ENCODE measurements around the gene TRRAP. TPM values are rescaled to one million over a fixed set of nuclear protein-coding genes. Genes with fewer than 3 reads are reported as not detected.

TRRAP gene
- total RNA-seq, 2 experiments from 2014 or later = 44.3 to 48.7 TPM

DNA sequence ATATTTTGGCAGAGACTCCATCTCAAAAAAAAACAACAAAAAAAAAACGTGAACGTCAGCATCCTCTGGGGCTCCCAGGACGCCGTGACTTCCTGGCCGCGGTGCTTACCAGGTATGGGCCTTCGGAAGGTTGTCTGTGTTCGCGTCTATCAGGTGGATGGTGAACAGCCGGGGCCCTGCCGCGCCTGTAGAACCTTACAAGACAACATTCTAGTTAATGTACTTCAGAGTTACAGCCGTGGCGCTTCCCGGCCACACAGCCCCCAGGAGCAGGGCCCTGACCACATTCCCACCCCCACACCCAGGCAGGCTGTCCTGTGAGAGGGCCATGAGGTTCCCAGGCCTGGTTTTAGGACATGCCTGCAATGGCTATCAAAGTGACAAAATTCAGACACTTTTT is 154.6 kb downstream of the TRRAP start:
- Mint-ChIP-seq H3K36me3 (peaks cover 48% of the 10 kb centered on the region), H3K4me3 (no peak overlapping the region), H3K27me3 (no peaks in the 10 kb centered on the region), H3K9me3 (no peaks in the 10 kb centered on the region), H3K4me1 (ENCODE audit: low read depth) (no peaks in the 10 kb centered on the region), H3K27ac (no peak overlapping the region)
- intact Hi-C loops (cut with micrococcal nuclease) = no loop called here
- DNase-seq = no peak
- CTCF ChIA-PET = no interaction called here
- POLR2A ChIA-PET = no interaction called here

- peaks cover 50% of the 10 kb centered on the region for H3K36me3 Mint-ChIP-seq
- POLR2A ChIA-PET = no interaction called here
- H3K27ac Mint-ChIP-seq = no peak overlapping the region
These were observed 155.4 kb downstream of the TRRAP start for GRCh38 chr7:99033765-99034164.

GRCh38 chr7:99034932-99035722 is 156.8 kb downstream of the TRRAP start:
- Mint-ChIP-seq H3K27ac (no peak overlapping the region), H3K9me3 (no peaks in the 10 kb centered on the region), H3K4me1 (ENCODE audit: low read depth) (no peaks in the 10 kb centered on the region), H3K27me3 (no peaks in the 10 kb centered on the region), H3K36me3 (peaks cover 51% of the 10 kb centered on the region), H3K4me3 (no peak overlapping the region)
- POLR2A ChIA-PET = no interaction called here
- DNase-seq = no peak
- intact Hi-C loops (cut with micrococcal nuclease) = no loop called here
- CTCF ChIA-PET = interaction anchor here (0.7 kb wide), 1 partner anchor 425 kb away, joined by 3 read pairs; no protein-coding TSS in a partner anchor

More at GRCh38 chr7:99033765-99034164, 155.4 kb downstream of the TRRAP start:
- intact Hi-C loops (cut with micrococcal nuclease) = no loop called here
- no peak overlapping the region for H3K4me3 Mint-ChIP-seq
- no peaks in the 10 kb centered on the region for H3K9me3 Mint-ChIP-seq
- CTCF ChIA-PET = interaction anchor here (0.5 kb wide), 1 partner anchor 293 kb away, joined by 7 read pairs; no protein-coding TSS in a partner anchor
- no peak for DNase-seq
- no peaks in the 10 kb centered on the region for H3K4me1 Mint-ChIP-seq (ENCODE audit: low read depth)
- H3K27me3 Mint-ChIP-seq = no peaks in the 10 kb centered on the region

DNA sequence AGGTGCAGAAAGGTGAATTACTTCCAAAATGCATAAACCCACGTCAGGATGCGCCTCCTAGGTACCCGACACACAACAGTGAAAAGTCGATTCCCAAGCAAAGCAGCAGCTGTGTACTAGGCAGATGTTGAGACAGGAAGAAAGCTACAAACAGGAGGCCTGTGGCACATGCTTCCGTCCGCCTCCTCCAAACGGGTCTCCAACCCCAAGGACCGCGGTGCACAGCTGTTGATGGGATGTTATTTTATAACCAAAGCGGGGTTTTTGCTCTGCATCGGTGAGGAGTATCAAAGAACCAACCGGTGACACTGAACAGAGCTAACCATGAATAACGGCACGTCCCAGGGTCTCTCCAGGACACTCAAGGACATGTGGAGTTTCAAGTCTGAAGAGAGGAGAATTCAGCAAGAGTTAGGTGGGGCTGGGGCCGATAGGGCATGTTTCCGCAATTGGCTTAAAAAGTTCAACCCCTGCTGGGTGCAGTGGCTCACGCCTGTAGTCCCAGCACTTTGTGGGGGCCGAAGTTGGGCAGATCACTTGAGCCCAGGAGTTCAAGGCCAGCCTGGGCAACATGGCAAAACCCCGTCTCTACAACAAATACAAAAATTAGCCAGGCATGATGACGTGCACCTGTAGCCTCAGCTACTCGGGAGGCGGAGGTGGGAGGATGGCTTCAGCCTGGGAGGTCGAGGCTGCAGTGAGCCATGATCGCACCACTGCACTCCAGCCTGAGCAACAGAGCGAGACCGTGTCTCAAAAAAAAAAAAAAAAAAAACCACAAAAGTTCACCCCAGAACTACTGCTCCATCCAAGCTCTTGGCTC is 157.6 kb downstream of the TRRAP start:
- no peak overlapping the region for H3K4me3 Mint-ChIP-seq
- H3K27me3 Mint-ChIP-seq = no peaks in the 10 kb centered on the region
- no peaks in the 10 kb centered on the region for H3K4me1 Mint-ChIP-seq (ENCODE audit: low read depth)
- ChIA-PET CTCF (interaction anchor here (0.7 to 1.6 kb wide), 2 partner anchors 15 to 273 kb away, joined by 3 to 4 read pairs; no protein-coding TSS in a partner anchor), POLR2A (interaction anchor here (0.7 kb wide), 1 partner anchor 74 kb away, joined by 3 read pairs; no protein-coding TSS in a partner anchor)
- H3K9me3 Mint-ChIP-seq = no peaks in the 10 kb centered on the region
- DNase-seq = no peak
- no peak overlapping the region for H3K27ac Mint-ChIP-seq
- intact Hi-C loops (cut with micrococcal nuclease) = no loop called here
- peaks cover 56% of the 10 kb centered on the region for H3K36me3 Mint-ChIP-seq

- CTCF ChIA-PET = interaction anchor here (0.7 to 6.4 kb wide), 5 partner anchors 15 to 289 kb away, joined by 3 to 70 read pairs (median 3); partner anchors contain the start of gene ARPC1A
- Mint-ChIP-seq H3K36me3 (peaks cover 55% of the 10 kb centered on the region), H3K27me3 (no peaks in the 10 kb centered on the region), H3K9me3 (no peaks in the 10 kb centered on the region), H3K4me1 (ENCODE audit: low read depth) (no peaks in the 10 kb centered on the region), H3K27ac (peak overlapping the region; percentile 13), H3K4me3 (no peak overlapping the region)
- DNase-seq = no peak
- intact Hi-C loops (cut with micrococcal nuclease) = no loop called here
- POLR2A ChIA-PET = no interaction called here
These were observed 158.3 kb downstream of the TRRAP start for GRCh38 chr7:99036546-99037111.

- POLR2A ChIA-PET = no interaction called here
- H3K4me1 Mint-ChIP-seq (ENCODE audit: low read depth) = no peaks in the 10 kb centered on the region
- DNase-seq = no peak
- no peaks in the 10 kb centered on the region for H3K9me3 Mint-ChIP-seq
- peaks cover 56% of the 10 kb centered on the region for H3K36me3 Mint-ChIP-seq
- H3K27me3 Mint-ChIP-seq = no peaks in the 10 kb centered on the region
- H3K4me3 Mint-ChIP-seq = no peak overlapping the region
- intact Hi-C loops (cut with micrococcal nuclease) = no loop called here
- no peak overlapping the region for H3K27ac Mint-ChIP-seq
- CTCF ChIA-PET = interaction anchor here (0.9 to 6.4 kb wide), 4 partner anchors 16 to 288 kb away, joined by 3 to 70 read pairs (median 4); partner anchors contain the start of gene ARPC1A
These were observed 159.1 kb downstream of the TRRAP start for GRCh38 chr7:99037327-99037940.

DNA sequence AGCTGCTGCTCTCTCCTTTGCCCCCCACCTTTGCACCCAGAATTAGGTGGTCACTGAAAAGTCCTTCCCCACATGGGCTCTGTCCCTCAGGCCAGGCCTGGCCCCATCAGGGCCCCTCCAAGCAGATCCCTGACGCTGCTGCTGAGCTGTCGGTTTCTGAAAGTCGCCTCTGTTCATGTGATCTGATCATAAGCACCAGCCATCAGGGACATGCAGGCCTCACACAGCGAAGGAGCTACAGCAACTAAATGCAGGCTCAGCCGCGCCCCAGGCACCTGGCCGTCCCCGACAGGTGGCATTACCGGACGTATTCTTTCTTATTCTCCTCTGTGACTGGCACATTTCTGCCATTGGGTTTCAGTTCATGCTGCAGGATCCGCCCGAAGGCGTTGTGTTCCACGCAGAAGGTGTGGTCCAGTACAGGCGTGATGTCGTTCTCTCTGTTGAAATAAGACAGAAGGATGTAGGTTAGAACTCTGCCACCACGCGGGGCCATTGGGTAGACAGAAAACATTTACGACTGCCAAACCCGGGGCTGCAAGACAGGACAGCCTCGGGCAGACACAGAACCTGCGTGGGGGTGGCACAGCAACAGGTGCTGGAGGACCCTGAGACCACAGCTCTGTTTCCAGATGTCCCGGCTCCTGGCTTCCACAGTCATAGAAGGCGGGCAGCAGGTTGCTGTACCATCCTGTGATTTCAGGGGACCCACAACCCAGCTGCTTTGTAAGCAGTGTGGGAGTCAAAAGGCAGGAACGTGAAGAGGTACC is 159.9 kb downstream of the TRRAP start:
- no peak overlapping the region for H3K27ac Mint-ChIP-seq
- ChIA-PET POLR2A (no interaction called here), CTCF (interaction anchor here (1.3 to 6.4 kb wide), 2 partner anchors 274 to 287 kb away, joined by 3 to 70 read pairs; partner anchors contain the start of gene ARPC1A)
- intact Hi-C loops (cut with micrococcal nuclease) = no loop called here
- no peaks in the 10 kb centered on the region for H3K4me1 Mint-ChIP-seq (ENCODE audit: low read depth)
- no peaks in the 10 kb centered on the region for H3K9me3 Mint-ChIP-seq
- H3K27me3 Mint-ChIP-seq = no peaks in the 10 kb centered on the region
- H3K4me3 Mint-ChIP-seq = no peak overlapping the region
- H3K36me3 Mint-ChIP-seq = peaks cover 57% of the 10 kb centered on the region
- DNase-seq = no peak

GRCh38 chr7:99039384-99039891 is 161.1 kb downstream of the TRRAP start:
- H3K36me3 Mint-ChIP-seq = peaks cover 62% of the 10 kb centered on the region
- ChIA-PET CTCF (interaction anchor here (1.4 to 6.4 kb wide), 3 partner anchors 33 to 272 kb away, joined by 3 to 70 read pairs (median 4); no protein-coding TSS in a partner anchor), POLR2A (no interaction called here)
- no peak overlapping the region for H3K4me3 Mint-ChIP-seq
- no peaks in the 10 kb centered on the region for H3K4me1 Mint-ChIP-seq (ENCODE audit: low read depth)
- no peak for DNase-seq
- H3K27me3 Mint-ChIP-seq = no peaks in the 10 kb centered on the region
- intact Hi-C loops (cut with micrococcal nuclease) = no loop called here
- H3K27ac Mint-ChIP-seq = no peak overlapping the region
- no peaks in the 10 kb centered on the region for H3K9me3 Mint-ChIP-seq

GRCh38 chr7:99040104-99040958 is 162.0 kb downstream of the TRRAP start:
- ChIA-PET POLR2A (no interaction called here), CTCF (interaction anchor here (0.5 to 6.4 kb wide), 5 partner anchors 10 to 271 kb away, joined by 3 to 70 read pairs (median 3); no protein-coding TSS in a partner anchor)
- Mint-ChIP-seq H3K4me3 (no peak overlapping the region), H3K4me1 (ENCODE audit: low read depth) (no peaks in the 10 kb centered on the region), H3K9me3 (no peaks in the 10 kb centered on the region), H3K27ac (peak overlapping the region; percentile 55), H3K36me3 (peaks cover 60% of the 10 kb centered on the region), H3K27me3 (no peaks in the 10 kb centered on the region)
- DNase-seq = peak; percentile 67
- intact Hi-C loops (cut with micrococcal nuclease) = loop anchor here (1.0 to 5.0 kb wide), 2 partner anchors 102 to 273 kb away; partner anchors contain the start of gene SMURF1

- ChIA-PET POLR2A (interaction anchor here (0.6 kb wide), 1 partner anchor 348 kb away, joined by 7 read pairs; no protein-coding TSS in a partner anchor), CTCF (interaction anchor here (0.8 to 6.4 kb wide), 2 partner anchors 97 to 270 kb away, joined by 6 to 70 read pairs; no protein-coding TSS in a partner anchor)
- Mint-ChIP-seq H3K9me3 (no peaks in the 10 kb centered on the region), H3K27me3 (no peaks in the 10 kb centered on the region), H3K4me3 (no peak overlapping the region), H3K4me1 (ENCODE audit: low read depth) (no peaks in the 10 kb centered on the region), H3K27ac (peak overlapping the region; percentile 20), H3K36me3 (peaks cover 60% of the 10 kb centered on the region)
- no peak for DNase-seq
- intact Hi-C loops (cut with micrococcal nuclease) = loop anchor here (5.0 kb wide), 1 partner anchor 101 kb away; the partner anchor contains the start of gene SMURF1
These were observed 163.2 kb downstream of the TRRAP start for GRCh38 chr7:99041526-99041925.
